H1 (cell line): ENCODE measurements around the gene HSPA1L. TPM values are rescaled to one million over a fixed set of nuclear protein-coding genes. Genes with fewer than 3 reads are reported as not detected.

Source experiments
- ASH2L ChIP-seq: fragments of 200-600, 300-600 bp; sonication (generic); IDR thresholded peaks from one replicate; pipeline ENCODE4 v1.7.1; 2017; ENCODE audit warnings: low read length
- ATF3 ChIP-seq: IDR thresholded peaks from 2 replicates; pipeline ENCODE4 v1.6.1; 2011; ENCODE audit warnings: low read depth, mild to moderate bottlenecking, low read length; ENCODE audit not compliant: insufficient read depth
- JUN ChIP-seq: IDR thresholded peaks from 2 replicates; pipeline ENCODE4 v1.6.1; 2011; ENCODE audit warnings: low read depth, mild to moderate bottlenecking, improper control_type of control experiment, low read length
- MAX ChIP-seq: IDR thresholded peaks from 2 replicates; pipeline ENCODE4 v1.6.1; 2012; ENCODE audit warnings: inconsistent platforms
- NANOG ChIP-seq: IDR thresholded peaks from 2 replicates; pipeline ENCODE4 v1.6.1; 2011; ENCODE audit warnings: low read length, low read depth, mild to moderate bottlenecking, inconsistent platforms; ENCODE audit not compliant: insufficient read depth, poor library complexity, severe bottlenecking
- POU5F1 ChIP-seq: IDR thresholded peaks from 2 replicates; pipeline ENCODE4 v1.6.1; 2011; ENCODE audit warnings: low read depth, mild to moderate bottlenecking, low read length, moderate library complexity
- RBBP5 ChIP-seq: IDR thresholded peaks from 2 replicates; pipeline ENCODE4 v1.7.1; 2012; ENCODE audit warnings: low read depth, mild to moderate bottlenecking, inconsistent platforms, low read length, moderate library complexity, borderline replicate concordance
- TAF1 ChIP-seq: IDR thresholded peaks from 2 replicates; pipeline ENCODE4 v1.6.1; 2011; ENCODE audit warnings: mild to moderate bottlenecking, low read depth, low read length
- polyA plus RNA-seq, 7 experiments: library from polyadenylated mRNA; depleted of rRNA in 3 of 7; stranded (reverse) in 5 of 7; unstranded in 2 of 7; fragments of >200 nt in 5 of 7; fragments of 200-250 nt in 2 of 7; gene quantifications; 1 replicate in 5 of 7; 2 replicates in 1 of 7; 4 replicates in 1 of 7; pipeline versions ENCODE4 v1.2.1 to v1.2.3, GENCODE V29; 2011 to 2013; ENCODE audit warnings: missing spikeins in 2 of 7, mixed read lengths in 2 of 7
- total RNA-seq: library from RNA; stranded (reverse); fragmentation: NEBNext Ultra II Directional; extraction: Animal tissue kit (Norgen Biotek cat#: 25700); gene quantifications from 2 replicates; pipeline ENCODE4 v1.2.1, GENCODE V29; 2021

Gene HSPA1L
- total and polyA plus RNA-seq, 2 of the 8 experiments (the other 6 are each of a cell fraction or from before 2014, with no cell fraction given), result 1.00 to 1.9 TPM

GRCh38 chr6:31834367-31835250, 19.5 kb upstream of the HSPA1L start (continued):
- TF ChIP-seq ASH2L (peak; percentile 81), ATF3 (no peak), POU5F1 (0 out of 2 replicates have a peak, but pooled peaks have one; percentile 36), MAX (0 out of 2 replicates have a peak, but pooled peaks have one; percentile 25), NANOG (peak; percentile 69), JUN (peak; percentile 46; the same call in 1 of the 2 replicates), RBBP5 (peak; percentile 65; the same call in 1 of the 2 replicates), TAF1 (peak; percentile 99)
